Panc1 (cell line): ENCODE data around the gene LMAN2. TPM values are rescaled to one million over a fixed set of nuclear protein-coding genes. Genes with fewer than 3 reads are reported as not detected.

Experiments used
- ATAC-seq: fragments of 200-7000 bp; cut with Tn5 transposase; 2 replicates; pipeline ENCODE4 v1.9.1; 2020; ENCODE audit warnings: mild to moderate bottlenecking, moderate library complexity
- BruUV-seq: library from RNA; stranded (reverse); fragments of 400-500 nt; replicated peaks from 2 replicates; lab custom pipeline; 2021; lab: Mats Ljungman, UMichigan
- CTCF ChIA-PET: fragments of 300-600 bp; sonication (Branson Sonifier 250); formaldehyde crosslinking; loops from one replicate; lab custom pipeline; 2022; ENCODE audit warnings: antibody characterized with exemption; lab: Charles Lee
- POLR2A ChIA-PET: fragments of 300-600 bp; sonication (Branson Sonifier 250); formaldehyde crosslinking; loops from one replicate; lab custom pipeline; 2022; ENCODE audit warnings: antibody characterized with exemption; lab: Charles Lee
- DNase-seq: peaks from one replicate; pipeline ENCODE4 v3.0.0-alpha.2; 2010; ENCODE audit warnings: low read depth, low spot score
- H3K27ac ChIP-seq: 2 replicates; pipeline ENCODE4 v1.5.1; 2011; ENCODE audit warnings: mild to moderate bottlenecking, low read length, inconsistent platforms
- H3K27me3 ChIP-seq: fragments of 200-500 bp; sonication (Bioruptor generic); 2 replicates; pipeline ENCODE4 v1.6.0; 2014; ENCODE audit warnings: low read length, inconsistent platforms; ENCODE audit not compliant: control insufficient read depth, insufficient read depth
- H3K36me3 ChIP-seq: fragments of 200-500 bp; sonication (Bioruptor generic); 2 replicates; pipeline ENCODE4 v1.5.1; 2014; ENCODE audit warnings: inconsistent platforms, mild to moderate bottlenecking, low read length, moderate library complexity; ENCODE audit not compliant: control insufficient read depth, insufficient read depth
- H3K4me1 ChIP-seq: 2 replicates; pipeline ENCODE4 v1.5.1; 2011; ENCODE audit warnings: inconsistent platforms, mild to moderate bottlenecking, low read length, moderate library complexity; ENCODE audit not compliant: control insufficient read depth, insufficient read depth
- H3K4me3 ChIP-seq, 2 experiments: 2 replicates each; pipeline ENCODE4 v1.5.1; 2011 to 2012; ENCODE audit warnings: low read depth in 2 of 2, low read length in 2 of 2, mild to moderate bottlenecking in 2 of 2, inconsistent platforms in 1 of 2, moderate library complexity in 1 of 2
- H3K9me3 ChIP-seq: fragments of 200-500 bp; sonication (Bioruptor generic); 2 replicates; pipeline ENCODE4 v1.5.1; 2014; ENCODE audit warnings: low read depth, mild to moderate bottlenecking, inconsistent platforms, low read length, moderate library complexity; ENCODE audit not compliant: control insufficient read depth, insufficient read depth
- POLR2AphosphoS5 ChIP-seq: IDR thresholded peaks from 2 replicates; pipeline ENCODE4 v1.6.1; 2012; ENCODE audit warnings: mild to moderate bottlenecking, low read depth, low read length, moderate library complexity
- REST ChIP-seq, 2 experiments: IDR thresholded peaks; 2 replicates each; pipeline ENCODE4 v1.6.1; 2011 to 2012; ENCODE audit warnings: low read depth in 2 of 2, control low read depth in 1 of 2, low read length in 1 of 2, mild to moderate bottlenecking in 1 of 2, moderate library complexity in 1 of 2; ENCODE audit not compliant: insufficient read depth in 1 of 2
- SIN3A ChIP-seq: IDR thresholded peaks from 2 replicates; pipeline ENCODE4 v1.6.1; 2012; ENCODE audit warnings: low read depth, mild to moderate bottlenecking, low read length, moderate library complexity, borderline replicate concordance; ENCODE audit not compliant: insufficient read depth
- TCF7L2 ChIP-seq: IDR thresholded peaks from 2 replicates; pipeline ENCODE4 v1.6.1; 2011; ENCODE audit warnings: mild to moderate bottlenecking, low read depth, low read length, inconsistent platforms
- in situ Hi-C: cut with HindIII; loops from 2 replicates; pipeline ENCODE4 v1.10.0; 2016; ENCODE audit warnings: low sequenced_read_pairs, low pct_unique_long_range_greater_than_20kb
- intact Hi-C: fragments of 100-400 bp; cut with micrococcal nuclease; formaldehyde crosslinking; loops from one replicate; pipeline ENCODE4 v1.10.0; 2022; ENCODE audit not compliant: unreplicated experiment
- total RNA-seq: library from RNA; stranded (reverse); gene quantifications from one replicate; pipeline ENCODE4 v1.2.1, GENCODE V29; 2021; ENCODE audit not compliant: unreplicated experiment
- TF ChIP-seq, protein P1 (sequence below): fragments of 450-650 bp; IDR thresholded peaks from 2 replicates; pipeline ENCODE4 v1.5.1; 2017; ENCODE audit warnings: mild to moderate bottlenecking

LMAN2 gene
- total RNA-seq, 1 experiment from 2014 or later = 140 TPM

DNA sequence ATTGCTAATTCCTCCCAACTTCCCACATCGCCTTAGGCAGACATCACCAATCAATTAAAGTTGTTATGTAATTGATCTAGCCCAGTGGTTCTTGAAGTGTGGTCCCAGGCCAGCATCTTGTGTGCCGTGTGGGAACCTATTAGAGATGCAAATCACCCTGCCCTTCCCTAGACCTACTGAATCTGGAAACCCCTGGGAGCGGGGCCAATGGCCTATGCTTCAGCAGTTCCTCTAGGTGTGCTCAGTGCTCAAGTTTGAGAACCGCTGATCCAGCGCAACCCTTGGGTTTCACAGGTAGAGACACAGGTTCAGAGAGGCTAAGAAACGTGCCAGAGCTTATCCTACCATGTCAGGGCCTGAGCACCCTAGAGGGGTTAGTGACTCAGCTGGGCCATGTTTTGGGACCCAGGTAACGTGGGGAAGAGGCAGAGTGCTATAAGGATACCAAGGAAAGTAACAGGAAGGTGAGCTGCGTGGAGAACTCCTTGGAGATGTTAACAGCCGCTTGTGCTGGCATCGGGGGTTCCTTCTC, 37.1 kb upstream of the LMAN2 start:
- Histone ChIP-seq H3K9me3 (no peaks in the 10 kb centered on the region), H3K36me3 (no peaks in the 10 kb centered on the region), H3K27ac (no peak overlapping the region), H3K4me3 (no peak overlapping the region), H3K27me3 (no peaks in the 10 kb centered on the region), H3K4me1 (peaks cover 3% of the 10 kb centered on the region; the same call in 1 of the 2 replicates)
- ATAC-seq = no peak
- no peak for DNase-seq
- POLR2A ChIA-PET = no interaction called here
- BruUV-seq = no TSS peak
- intact Hi-C loops = no loop called here
- TF ChIP-seq POLR2AphosphoS5 = no peak
- TF ChIP-seq, protein P1, sequence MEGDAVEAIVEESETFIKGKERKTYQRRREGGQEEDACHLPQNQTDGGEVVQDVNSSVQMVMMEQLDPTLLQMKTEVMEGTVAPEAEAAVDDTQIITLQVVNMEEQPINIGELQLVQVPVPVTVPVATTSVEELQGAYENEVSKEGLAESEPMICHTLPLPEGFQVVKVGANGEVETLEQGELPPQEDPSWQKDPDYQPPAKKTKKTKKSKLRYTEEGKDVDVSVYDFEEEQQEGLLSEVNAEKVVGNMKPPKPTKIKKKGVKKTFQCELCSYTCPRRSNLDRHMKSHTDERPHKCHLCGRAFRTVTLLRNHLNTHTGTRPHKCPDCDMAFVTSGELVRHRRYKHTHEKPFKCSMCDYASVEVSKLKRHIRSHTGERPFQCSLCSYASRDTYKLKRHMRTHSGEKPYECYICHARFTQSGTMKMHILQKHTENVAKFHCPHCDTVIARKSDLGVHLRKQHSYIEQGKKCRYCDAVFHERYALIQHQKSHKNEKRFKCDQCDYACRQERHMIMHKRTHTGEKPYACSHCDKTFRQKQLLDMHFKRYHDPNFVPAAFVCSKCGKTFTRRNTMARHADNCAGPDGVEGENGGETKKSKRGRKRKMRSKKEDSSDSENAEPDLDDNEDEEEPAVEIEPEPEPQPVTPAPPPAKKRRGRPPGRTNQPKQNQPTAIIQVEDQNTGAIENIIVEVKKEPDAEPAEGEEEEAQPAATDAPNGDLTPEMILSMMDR = no peak
- TF ChIP-seq REST (IDR thresholded peaks at IDR 0.05; ENCODE audit: insufficient read depth in 1 of 2, low read depth in 2 of 2, low read length in 1 of 2) = no peak
- no peak for TF ChIP-seq TCF7L2
- no peak for TF ChIP-seq SIN3A
- CTCF ChIA-PET = interaction anchor here (1.8 to 2.3 kb wide), 2 partner anchors 18 to 66 kb away, joined by 6 to 10 read pairs; no protein-coding TSS in a partner anchor
- in situ Hi-C loops = no loop called here

DNA sequence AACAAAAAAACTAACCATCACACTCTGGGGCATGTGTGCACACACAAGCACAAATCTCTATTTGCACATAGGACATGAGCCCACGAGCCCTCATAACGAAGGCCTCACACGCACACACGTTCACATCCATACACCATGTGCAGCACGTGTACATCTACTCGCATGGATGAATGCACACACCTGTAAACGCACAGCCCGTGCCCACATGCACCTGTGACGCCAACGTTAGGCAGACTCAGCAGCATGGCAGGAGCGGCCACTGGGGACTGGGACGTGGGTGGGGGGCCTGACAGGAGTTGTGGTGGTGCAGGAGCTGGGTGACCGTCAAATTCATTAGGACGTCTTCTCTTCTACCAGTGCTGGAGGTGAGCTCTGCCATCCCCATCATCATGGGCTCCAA, 35.9 kb upstream of the LMAN2 start:
- POLR2A ChIA-PET = no interaction called here

More for the DNA sequence above, 35.9 kb upstream of the LMAN2 start:
- DNase-seq (no peak), ATAC-seq (no peak)
- H3K27me3 ChIP-seq = no peaks in the 10 kb centered on the region
- H3K4me1 ChIP-seq = peaks cover 3% of the 10 kb centered on the region; the same call in 1 of the 2 replicates
- TF ChIP-seq TCF7L2 = no peak
- no peak for TF ChIP-seq REST (IDR thresholded peaks at IDR 0.05; ENCODE audit: insufficient read depth in 1 of 2, low read depth in 2 of 2, low read length in 1 of 2)
- no peak for TF ChIP-seq POLR2AphosphoS5
- TF ChIP-seq, protein P1 = no peak
- no peak for TF ChIP-seq SIN3A
- BruUV-seq = no TSS peak
- no peaks in the 10 kb centered on the region for H3K36me3 ChIP-seq
- CTCF ChIA-PET = interaction anchor here (0.7 kb wide), 1 partner anchor 16 kb away, joined by 3 read pairs; no protein-coding TSS in a partner anchor
- no peaks in the 10 kb centered on the region for H3K9me3 ChIP-seq
- intact Hi-C loops (no loop called here), in situ Hi-C loops (no loop called here)
- H3K27ac ChIP-seq = no peak overlapping the region
- no peak overlapping the region for H3K4me3 ChIP-seq
